Liver (tissue), 9 donors: ENCODE data around the gene CORO1A. TPM values are rescaled to one million over a fixed set of nuclear protein-coding genes. Genes with fewer than 3 reads are reported as not detected.

Source experiments
- DNase-seq: peaks from one replicate; pipeline ENCODE4 v3.0.0-alpha.2; 2017; ENCODE audit warnings: low spot score
- H3K27ac ChIP-seq, 2 donors: one replicate each; pipeline ENCODE4 v1.7.0; 2013; ENCODE audit warnings: inconsistent platforms in 2 of 2, low read length in 2 of 2, control low read depth in 1 of 2, low read depth in 1 of 2, mild to moderate bottlenecking in 1 of 2
- H3K27me3 ChIP-seq, 4 donors: one replicate each; pipeline versions ENCODE4 v1.6.1 to v1.7.0; 2013; ENCODE audit warnings: low read length in 3 of 4, inconsistent platforms in 1 of 4, mild to moderate bottlenecking in 1 of 4, moderate library complexity in 1 of 4; ENCODE audit not compliant: control insufficient read depth in 4 of 4, insufficient read depth in 4 of 4
- H3K36me3 ChIP-seq, 4 donors: one replicate each; pipeline versions ENCODE4 v1.6.1 to v1.7.0; 2013; ENCODE audit warnings: low read length in 3 of 4, mild to moderate bottlenecking in 3 of 4, low read depth in 1 of 4, moderate library complexity in 1 of 4; ENCODE audit not compliant: control insufficient read depth in 4 of 4, insufficient read depth in 3 of 4
- H3K4me1 ChIP-seq, 4 donors: one replicate each; pipeline versions ENCODE4 v1.6.1 to v1.7.0; 2013; ENCODE audit warnings: low read length in 3 of 4, mild to moderate bottlenecking in 3 of 4, moderate library complexity in 1 of 4; ENCODE audit not compliant: control insufficient read depth in 4 of 4, insufficient read depth in 4 of 4
- H3K4me3 ChIP-seq, 3 donors: one replicate each; pipeline versions ENCODE4 v1.6.1 to v1.7.0; 2013; ENCODE audit warnings: low read length in 3 of 3, control low read depth in 1 of 3, low read depth in 1 of 3, mild to moderate bottlenecking in 1 of 3
- H3K9ac ChIP-seq, 2 donors: one replicate each; pipeline ENCODE4 v1.7.0; 2013; ENCODE audit warnings: low read length in 2 of 2, mild to moderate bottlenecking in 2 of 2, moderate library complexity in 2 of 2, control low read depth in 1 of 2, low read depth in 1 of 2
- H3K9me3 ChIP-seq, 4 donors: one replicate each; pipeline versions ENCODE4 v1.6.1 to v1.7.0; 2013; ENCODE audit warnings: low read length in 3 of 4; ENCODE audit not compliant: control insufficient read depth in 4 of 4
- ATF3 ChIP-seq: IDR thresholded peaks from 2 replicates; pipeline ENCODE4 v1.6.1; 2016; ENCODE audit warnings: antibody characterized with exemption
- CTCF ChIP-seq: fragments of 150-350 bp; IDR thresholded peaks from 2 replicates; pipeline ENCODE4 v1.5.1; 2017; ENCODE audit warnings: improper control_type of control experiment, low read depth, low read length; ENCODE audit not compliant: missing input control
- EGR1 ChIP-seq, 2 donors: IDR thresholded peaks; 2 replicates each; pipeline ENCODE4 v1.6.1; 2016 to 2018; ENCODE audit warnings: antibody characterized with exemption in 2 of 2, low read depth in 2 of 2
- FOXA1 ChIP-seq: IDR thresholded peaks from 2 replicates; pipeline ENCODE4 v1.6.1; 2016; ENCODE audit warnings: antibody characterized with exemption
- FOXA2 ChIP-seq: IDR thresholded peaks from 2 replicates; pipeline ENCODE4 v1.6.1; 2016; ENCODE audit warnings: antibody characterized with exemption
- GABPA ChIP-seq, 2 donors: IDR thresholded peaks in 1 of 2; conservative IDR thresholded peaks in 1 of 2; 2 replicates each; pipeline ENCODE4 v1.6.1; 2016; ENCODE audit warnings: antibody characterized with exemption in 2 of 2, mild to moderate bottlenecking in 1 of 2, moderate library complexity in 1 of 2
- HNF4A ChIP-seq, 2 donors: conservative IDR thresholded peaks; 2 replicates each; pipeline ENCODE4 v1.6.1; 2016; ENCODE audit warnings: antibody characterized with exemption in 2 of 2, mild to moderate bottlenecking in 2 of 2
- JUND ChIP-seq, 2 donors: IDR thresholded peaks; 2 replicates each; pipeline ENCODE4 v1.6.1; 2016; ENCODE audit warnings: antibody characterized with exemption in 2 of 2
- MAX ChIP-seq: IDR thresholded peaks from 2 replicates; pipeline ENCODE4 v1.6.1; 2016; ENCODE audit warnings: antibody characterized with exemption
- NR2F2 ChIP-seq: IDR thresholded peaks from 2 replicates; pipeline ENCODE4 v1.6.1; 2016; ENCODE audit warnings: antibody characterized with exemption
- RAD21 ChIP-seq, 2 donors: IDR thresholded peaks; 2 replicates each; pipeline ENCODE4 v1.6.1; 2016; ENCODE audit warnings: antibody characterized with exemption in 2 of 2, mild to moderate bottlenecking in 2 of 2
- REST ChIP-seq: IDR thresholded peaks from 2 replicates; pipeline ENCODE4 v1.6.1; 2016; ENCODE audit warnings: antibody characterized with exemption, mild to moderate bottlenecking
- RXRA ChIP-seq, 2 donors: IDR thresholded peaks; 2 replicates each; pipeline ENCODE4 v1.6.1; 2017 to 2018; ENCODE audit warnings: antibody characterized with exemption in 2 of 2, mild to moderate bottlenecking in 1 of 2
- SP1 ChIP-seq: IDR thresholded peaks from 2 replicates; pipeline ENCODE4 v1.6.1; 2018; ENCODE audit warnings: antibody characterized with exemption, mild to moderate bottlenecking
- TAF1 ChIP-seq: conservative IDR thresholded peaks from 2 replicates; pipeline ENCODE4 v1.6.1; 2016; ENCODE audit warnings: antibody characterized with exemption, mild to moderate bottlenecking
- YY1 ChIP-seq: IDR thresholded peaks from 2 replicates; pipeline ENCODE4 v1.6.1; 2016; ENCODE audit warnings: antibody characterized with exemption, mild to moderate bottlenecking
- WGBS: extraction: QIAGEN DNeasy Blood & Tissue Kit; methylation state at CpG from one replicate; pipeline ENCODE4 v1.1.7; 2013; 5-methylcytosine and 5-hydroxymethylcytosine counted together
- polyA plus RNA-seq, 2 donors: library from polyadenylated mRNA; stranded (reverse) in 1 of 2; unstranded in 1 of 2; fragments of 200-250 nt in 1 of 2; fragments of >200 nt in 1 of 2; fragmentation: Nextera tagmentation in 1 of 2; extraction: Ambion mirVana in 1 of 2; gene quantifications; one replicate each; pipeline versions ENCODE4 v1.2.1 to v1.2.3, GENCODE V29; 2013 to 2015
- total RNA-seq, 2 donors: library from RNA; depleted of rRNA; stranded (reverse); fragments of >200 nt; gene quantifications; one replicate each; pipeline ENCODE4 v1.2.3, GENCODE V29; 2014
- donor health status: healthy.
- donor health status: healthy.
- donor health status: healthy.
- donor health status: healthy.
- donor health status: healthy.

Gene CORO1A
- total and polyA plus RNA-seq, 4 donors = 6.0 to 26.7 (median 14.7) TPM

GRCh38 chr16:30152517-30152916 is 30.9 kb upstream of the CORO1A start:
- 97% methylated on average over 9 of the region's 9 CpGs for WGBS
- no peak for DNase-seq
- no peaks in the 10 kb centered on the region for H3K9me3 ChIP-seq
- H3K4me1 ChIP-seq = no peaks in the 10 kb centered on the region
- no peak for TF ChIP-seq RXRA (IDR thresholded peaks at IDR 0.05)
- TF ChIP-seq SP1 = no peak
- TF ChIP-seq TAF1 = no peak
- TF ChIP-seq HNF4A (conservative IDR thresholded peaks at IDR 0.05) = no peak
- TF ChIP-seq REST = no peak
- no peak for TF ChIP-seq YY1
- TF ChIP-seq FOXA2 = no peak
- no peak for TF ChIP-seq GABPA (IDR thresholded peaks at IDR 0.05 in 1 of 2, conservative IDR thresholded peaks at IDR 0.05 in 1 of 2)
- TF ChIP-seq FOXA1 = no peak
- no peak for TF ChIP-seq MAX
- TF ChIP-seq NR2F2 = no peak
- TF ChIP-seq ATF3 = no peak
- no peak for TF ChIP-seq CTCF
- H3K9ac ChIP-seq = no peak overlapping the region
- no peak overlapping the region for H3K4me3 ChIP-seq
- H3K36me3 ChIP-seq = no peaks in the 10 kb centered on the region
- no peaks in the 10 kb centered on the region for H3K27me3 ChIP-seq
- H3K27ac ChIP-seq = no peak overlapping the region

GRCh38 chr16:30155188-30155587 is 28.2 kb upstream of the CORO1A start:
- H3K27ac ChIP-seq = no peak overlapping the region
- H3K9ac ChIP-seq = no peak overlapping the region
- H3K9me3 ChIP-seq = no peaks in the 10 kb centered on the region
- no peak for TF ChIP-seq REST
- no peak for TF ChIP-seq FOXA2
- no peak for TF ChIP-seq FOXA1
- no peak for TF ChIP-seq RXRA (IDR thresholded peaks at IDR 0.05)
- no peak for TF ChIP-seq RAD21 (IDR thresholded peaks at IDR 0.05)
- no peak for TF ChIP-seq EGR1 (IDR thresholded peaks at IDR 0.05; ENCODE audit: low read depth in 2 of 2)
- no peak for TF ChIP-seq JUND (IDR thresholded peaks at IDR 0.05)
- no peak for TF ChIP-seq NR2F2
- no peaks in the 10 kb centered on the region for H3K4me1 ChIP-seq
- H3K27me3 ChIP-seq = no peaks in the 10 kb centered on the region
- no peaks in the 10 kb centered on the region for H3K36me3 ChIP-seq
- no peak for DNase-seq
- no peak overlapping the region for H3K4me3 ChIP-seq
- WGBS = 97% methylated on average over 5 of the region's 5 CpGs
